Neural cell (in vitro differentiated cells): Measurements from ENCODE around the gene APMAP.
"Not testable (repeated sequence)": the region's sequence is repeated elsewhere in the genome, so short reads cannot be mapped to it uniquely, and the experiment has no call there.

Source experiments
- EP300 ChIP-seq: fragments of 450-650 bp; conservative IDR thresholded peaks from 2 replicates; pipeline ENCODE4 v1.6.1; 2014; ENCODE audit warnings: antibody characterized with exemption, mild to moderate bottlenecking, moderate library complexity; ENCODE audit not compliant: poor library complexity, severe bottlenecking
- EZH2 ChIP-seq: fragments of 200-600, 300-800 bp; shearing (Covaris generic), sonication (generic); IDR thresholded peaks from 2 replicates; pipeline ENCODE4 v1.6.1; 2014; ENCODE audit warnings: antibody characterized with exemption, low read length, borderline replicate concordance, mild to moderate bottlenecking; ENCODE audit not compliant: insufficient read depth, poor library complexity, severe bottlenecking
- MXI1 ChIP-seq: fragments of 450-650 bp; conservative IDR thresholded peaks from 2 replicates; pipeline ENCODE4 v1.6.1; 2014; ENCODE audit warnings: antibody characterized with exemption, mild to moderate bottlenecking; ENCODE audit not compliant: poor library complexity, severe bottlenecking
- POLR2AphosphoS5 ChIP-seq: IDR thresholded peaks from 2 replicates; pipeline ENCODE4 v1.6.1; 2012
- RAD21 ChIP-seq: fragments of 450-650 bp; conservative IDR thresholded peaks from 2 replicates; pipeline ENCODE4 v1.6.1; 2014; ENCODE audit warnings: antibody characterized with exemption, mild to moderate bottlenecking, moderate library complexity
- TF ChIP-seq, protein P1 (sequence below): fragments of 450-650 bp; IDR thresholded peaks from 2 replicates; pipeline ENCODE4 v1.5.1; 2014; ENCODE audit warnings: antibody characterized with exemption, mild to moderate bottlenecking, moderate library complexity; ENCODE audit not compliant: poor library complexity, severe bottlenecking
- TF ChIP-seq, protein P2 (sequence below): IDR thresholded peaks from 2 replicates; pipeline ENCODE4 v1.6.1; 2012; ENCODE audit warnings: borderline replicate concordance

DNA sequence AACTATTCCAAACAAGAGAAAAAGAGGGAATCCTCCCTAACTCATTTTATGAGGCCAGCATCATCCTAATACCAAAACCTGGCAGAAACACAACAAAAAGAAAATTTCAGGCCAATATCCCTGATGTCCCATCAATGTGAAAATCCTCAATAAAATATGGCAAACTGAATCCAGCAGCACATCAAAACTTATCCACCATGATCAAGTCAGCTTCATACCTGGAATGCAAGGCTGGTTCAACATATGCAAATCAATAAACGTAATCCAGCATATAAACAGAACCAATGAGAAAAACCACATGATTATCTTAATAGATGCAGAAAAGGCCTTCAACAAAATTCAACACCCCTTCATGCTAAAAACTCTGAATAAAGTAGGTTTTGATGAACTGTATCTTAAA lies 46.2 kb downstream of the APMAP start:
- not testable (repeated sequence) for TF ChIP-seq POLR2AphosphoS5, EP300, EZH2, RAD21, MXI1
- TF ChIP-seq, protein P1, sequence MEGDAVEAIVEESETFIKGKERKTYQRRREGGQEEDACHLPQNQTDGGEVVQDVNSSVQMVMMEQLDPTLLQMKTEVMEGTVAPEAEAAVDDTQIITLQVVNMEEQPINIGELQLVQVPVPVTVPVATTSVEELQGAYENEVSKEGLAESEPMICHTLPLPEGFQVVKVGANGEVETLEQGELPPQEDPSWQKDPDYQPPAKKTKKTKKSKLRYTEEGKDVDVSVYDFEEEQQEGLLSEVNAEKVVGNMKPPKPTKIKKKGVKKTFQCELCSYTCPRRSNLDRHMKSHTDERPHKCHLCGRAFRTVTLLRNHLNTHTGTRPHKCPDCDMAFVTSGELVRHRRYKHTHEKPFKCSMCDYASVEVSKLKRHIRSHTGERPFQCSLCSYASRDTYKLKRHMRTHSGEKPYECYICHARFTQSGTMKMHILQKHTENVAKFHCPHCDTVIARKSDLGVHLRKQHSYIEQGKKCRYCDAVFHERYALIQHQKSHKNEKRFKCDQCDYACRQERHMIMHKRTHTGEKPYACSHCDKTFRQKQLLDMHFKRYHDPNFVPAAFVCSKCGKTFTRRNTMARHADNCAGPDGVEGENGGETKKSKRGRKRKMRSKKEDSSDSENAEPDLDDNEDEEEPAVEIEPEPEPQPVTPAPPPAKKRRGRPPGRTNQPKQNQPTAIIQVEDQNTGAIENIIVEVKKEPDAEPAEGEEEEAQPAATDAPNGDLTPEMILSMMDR = not testable (repeated sequence)
- TF ChIP-seq, protein P2, sequence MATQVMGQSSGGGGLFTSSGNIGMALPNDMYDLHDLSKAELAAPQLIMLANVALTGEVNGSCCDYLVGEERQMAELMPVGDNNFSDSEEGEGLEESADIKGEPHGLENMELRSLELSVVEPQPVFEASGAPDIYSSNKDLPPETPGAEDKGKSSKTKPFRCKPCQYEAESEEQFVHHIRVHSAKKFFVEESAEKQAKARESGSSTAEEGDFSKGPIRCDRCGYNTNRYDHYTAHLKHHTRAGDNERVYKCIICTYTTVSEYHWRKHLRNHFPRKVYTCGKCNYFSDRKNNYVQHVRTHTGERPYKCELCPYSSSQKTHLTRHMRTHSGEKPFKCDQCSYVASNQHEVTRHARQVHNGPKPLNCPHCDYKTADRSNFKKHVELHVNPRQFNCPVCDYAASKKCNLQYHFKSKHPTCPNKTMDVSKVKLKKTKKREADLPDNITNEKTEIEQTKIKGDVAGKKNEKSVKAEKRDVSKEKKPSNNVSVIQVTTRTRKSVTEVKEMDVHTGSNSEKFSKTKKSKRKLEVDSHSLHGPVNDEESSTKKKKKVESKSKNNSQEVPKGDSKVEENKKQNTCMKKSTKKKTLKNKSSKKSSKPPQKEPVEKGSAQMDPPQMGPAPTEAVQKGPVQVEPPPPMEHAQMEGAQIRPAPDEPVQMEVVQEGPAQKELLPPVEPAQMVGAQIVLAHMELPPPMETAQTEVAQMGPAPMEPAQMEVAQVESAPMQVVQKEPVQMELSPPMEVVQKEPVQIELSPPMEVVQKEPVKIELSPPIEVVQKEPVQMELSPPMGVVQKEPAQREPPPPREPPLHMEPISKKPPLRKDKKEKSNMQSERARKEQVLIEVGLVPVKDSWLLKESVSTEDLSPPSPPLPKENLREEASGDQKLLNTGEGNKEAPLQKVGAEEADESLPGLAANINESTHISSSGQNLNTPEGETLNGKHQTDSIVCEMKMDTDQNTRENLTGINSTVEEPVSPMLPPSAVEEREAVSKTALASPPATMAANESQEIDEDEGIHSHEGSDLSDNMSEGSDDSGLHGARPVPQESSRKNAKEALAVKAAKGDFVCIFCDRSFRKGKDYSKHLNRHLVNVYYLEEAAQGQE = not testable (repeated sequence)
